Neural crest cell (in vitro differentiated cells): Measurements from ENCODE around the gene OPN3. TPM values are rescaled to one million over a fixed set of nuclear protein-coding genes. Genes with fewer than 3 reads are reported as not detected.

Source experiments
- DNase-seq: peaks from one replicate; pipeline ENCODE4 v3.0.0; 2021; ENCODE audit warnings: low read depth, mixed read lengths, low spot score
- H3K27ac Mint-ChIP-seq: one replicate; pipeline ENCODE4 v1.8.0; 2021; ENCODE audit warnings: mild to moderate bottlenecking, mixed read lengths; ENCODE audit not compliant: unreplicated experiment
- H3K27me3 Mint-ChIP-seq: 2 replicates; pipeline ENCODE4 v1.8.0; 2021; ENCODE audit warnings: low read depth, mild to moderate bottlenecking, mixed read lengths
- H3K36me3 Mint-ChIP-seq: 2 replicates; pipeline ENCODE4 v1.8.0; 2021; ENCODE audit warnings: low read depth, mild to moderate bottlenecking, mixed read lengths
- H3K4me1 Mint-ChIP-seq: 2 replicates; pipeline ENCODE4 v1.8.0; 2021; ENCODE audit warnings: mixed read lengths
- H3K4me3 Mint-ChIP-seq: one replicate; pipeline ENCODE4 v1.8.0; 2021; ENCODE audit warnings: mild to moderate bottlenecking, mixed read lengths
- H3K9me3 Mint-ChIP-seq: 2 replicates; pipeline ENCODE4 v1.8.0; 2021; ENCODE audit warnings: mixed read lengths
- CTCF ChIP-seq: fragments of 200-600 bp; sonication (generic); conservative IDR thresholded peaks from 2 replicates; pipeline ENCODE4 v1.5.0; 2021; ENCODE audit warnings: antibody characterized with exemption, mild to moderate bottlenecking
- total RNA-seq: library from RNA; stranded (reverse); gene quantifications from 2 replicates; pipeline ENCODE4 v1.2.1, GENCODE V29; 2021

OPN3 gene
- total RNA-seq, 1 donor from 2014 or later = 31.2 TPM

- no peak for TF ChIP-seq CTCF
- H3K4me3 Mint-ChIP-seq = no peak overlapping the region
- H3K27ac Mint-ChIP-seq = no peak overlapping the region
- H3K4me1 Mint-ChIP-seq = peaks cover 29% of the 10 kb centered on the region
- H3K27me3 Mint-ChIP-seq = no peaks in the 10 kb centered on the region
- peaks cover 6% of the 10 kb centered on the region for H3K9me3 Mint-ChIP-seq
- DNase-seq = no peak
- peaks cover 34% of the 10 kb centered on the region for H3K36me3 Mint-ChIP-seq
Observed at GRCh38 chr1:241635556-241636152, 4.5 kb downstream of the OPN3 start.

GRCh38 chr1:241632987-241633386 lies 7.2 kb downstream of the OPN3 start:
- H3K4me1 Mint-ChIP-seq = peaks cover 18% of the 10 kb centered on the region
- peaks cover 32% of the 10 kb centered on the region for H3K36me3 Mint-ChIP-seq

GRCh38 chr1:241631674-241632073 lies 8.5 kb downstream of the OPN3 start:
- peaks cover 6% of the 10 kb centered on the region for H3K9me3 Mint-ChIP-seq
- peaks cover 5% of the 10 kb centered on the region for H3K4me1 Mint-ChIP-seq
- H3K27me3 Mint-ChIP-seq = no peaks in the 10 kb centered on the region
- H3K27ac Mint-ChIP-seq = no peak overlapping the region
- no peak overlapping the region for H3K4me3 Mint-ChIP-seq
- peaks cover 26% of the 10 kb centered on the region for H3K36me3 Mint-ChIP-seq
- DNase-seq = no peak
- TF ChIP-seq CTCF = no peak

More at GRCh38 chr1:241632987-241633386, 7.2 kb downstream of the OPN3 start:
- no peak overlapping the region for H3K4me3 Mint-ChIP-seq
- no peak for DNase-seq
- no peak for TF ChIP-seq CTCF
- peaks cover 6% of the 10 kb centered on the region for H3K9me3 Mint-ChIP-seq
- H3K27ac Mint-ChIP-seq = no peak overlapping the region
- H3K27me3 Mint-ChIP-seq = no peaks in the 10 kb centered on the region

- no peak overlapping the region for H3K4me3 Mint-ChIP-seq
- no peaks in the 10 kb centered on the region for H3K4me1 Mint-ChIP-seq
- no peaks in the 10 kb centered on the region for H3K27me3 Mint-ChIP-seq
- no peak overlapping the region for H3K27ac Mint-ChIP-seq
- no peak for TF ChIP-seq CTCF
- H3K9me3 Mint-ChIP-seq = peaks cover 6% of the 10 kb centered on the region
- no peak for DNase-seq
- peaks cover 23% of the 10 kb centered on the region for H3K36me3 Mint-ChIP-seq
Observed at GRCh38 chr1:241630899-241631298, 9.3 kb downstream of the OPN3 start.

GRCh38 chr1:241630476-241630875 lies 9.7 kb downstream of the OPN3 start:
- DNase-seq = no peak
- H3K9me3 Mint-ChIP-seq = peaks cover 6% of the 10 kb centered on the region
- no peaks in the 10 kb centered on the region for H3K27me3 Mint-ChIP-seq
- no peak overlapping the region for H3K4me3 Mint-ChIP-seq
- peaks cover 21% of the 10 kb centered on the region for H3K36me3 Mint-ChIP-seq
- TF ChIP-seq CTCF = no peak
- H3K27ac Mint-ChIP-seq = no peak overlapping the region
- H3K4me1 Mint-ChIP-seq = no peaks in the 10 kb centered on the region
